Fibroblast of pulmonary artery (primary cell): ENCODE data around the gene USP28.
"Not testable (repeated sequence)": the region's sequence is repeated elsewhere in the genome, so short reads cannot be mapped to it uniquely, and the experiment has no call there.

Experiments
- DNase-seq: peaks from one replicate; pipeline ENCODE4 v3.0.0-alpha.2; 2010; ENCODE audit warnings: low read depth
- H3K4me3 ChIP-seq: replicated peaks from 2 replicates; pipeline ENCODE4 v1.5.1; 2011; ENCODE audit warnings: low read depth, mild to moderate bottlenecking, control low read depth, low read length, moderate library complexity
- TF ChIP-seq, protein P1 (sequence below): IDR thresholded peaks from 2 replicates; pipeline ENCODE4 v1.5.1; 2011; ENCODE audit warnings: mild to moderate bottlenecking, control low read depth, low read length, inconsistent platforms; ENCODE audit errors: missing control alignments

USP28 gene

GRCh38 chr11:113764527-113765219, 110.7 kb downstream of the USP28 start:
- DNase-seq, result no peak
- TF ChIP-seq, protein P1, sequence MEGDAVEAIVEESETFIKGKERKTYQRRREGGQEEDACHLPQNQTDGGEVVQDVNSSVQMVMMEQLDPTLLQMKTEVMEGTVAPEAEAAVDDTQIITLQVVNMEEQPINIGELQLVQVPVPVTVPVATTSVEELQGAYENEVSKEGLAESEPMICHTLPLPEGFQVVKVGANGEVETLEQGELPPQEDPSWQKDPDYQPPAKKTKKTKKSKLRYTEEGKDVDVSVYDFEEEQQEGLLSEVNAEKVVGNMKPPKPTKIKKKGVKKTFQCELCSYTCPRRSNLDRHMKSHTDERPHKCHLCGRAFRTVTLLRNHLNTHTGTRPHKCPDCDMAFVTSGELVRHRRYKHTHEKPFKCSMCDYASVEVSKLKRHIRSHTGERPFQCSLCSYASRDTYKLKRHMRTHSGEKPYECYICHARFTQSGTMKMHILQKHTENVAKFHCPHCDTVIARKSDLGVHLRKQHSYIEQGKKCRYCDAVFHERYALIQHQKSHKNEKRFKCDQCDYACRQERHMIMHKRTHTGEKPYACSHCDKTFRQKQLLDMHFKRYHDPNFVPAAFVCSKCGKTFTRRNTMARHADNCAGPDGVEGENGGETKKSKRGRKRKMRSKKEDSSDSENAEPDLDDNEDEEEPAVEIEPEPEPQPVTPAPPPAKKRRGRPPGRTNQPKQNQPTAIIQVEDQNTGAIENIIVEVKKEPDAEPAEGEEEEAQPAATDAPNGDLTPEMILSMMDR, result no peak
- no peak overlapping the region for H3K4me3 ChIP-seq

- not testable (repeated sequence) for DNase-seq, H3K4me3 ChIP-seq
Measured at GRCh38 chr11:113763040-113763439, 112.3 kb downstream of the USP28 start.

- TF ChIP-seq, protein P1, result no peak
- H3K4me3 ChIP-seq, result no peak overlapping the region
- no peak for DNase-seq
Measured at GRCh38 chr11:113760241-113760640, 115.1 kb downstream of the USP28 start.

GRCh38 chr11:113752932-113753331, 122.4 kb downstream of the USP28 start:
- no peak overlapping the region for H3K4me3 ChIP-seq
- TF ChIP-seq, protein P1, result no peak
- DNase-seq, result no peak
